Measurements from ENCODE around the gene DNAL1. TPM values are rescaled to one million over a fixed set of nuclear protein-coding genes. Genes with fewer than 3 reads are reported as not detected.

The DNAL1 gene
- total and polyA plus RNA-seq, 10 donors = 2.2 to 15.4 (median 6.1) TPM

DNA sequence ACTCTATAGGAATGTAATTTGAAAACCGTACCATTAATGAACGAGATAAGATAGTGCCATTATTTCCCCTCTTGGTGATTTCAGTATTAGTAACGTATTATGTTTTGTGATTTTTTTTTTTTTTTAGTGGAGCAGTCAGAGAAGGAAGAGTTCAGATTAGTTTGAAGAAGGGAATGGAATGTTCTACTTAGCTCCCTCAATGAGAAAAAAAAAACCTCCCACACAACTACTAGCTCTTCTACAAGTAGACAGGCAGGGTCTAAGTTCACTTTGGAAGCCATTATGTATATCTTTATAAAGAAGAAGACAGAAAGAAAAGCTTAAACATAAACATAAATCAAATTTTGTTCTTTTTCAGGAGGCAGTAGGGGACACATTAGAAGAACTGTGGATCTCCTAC, 42.1 kb downstream of the DNAL1 start:
- 61 to 88% (median 87%) methylated on average over 3 of the region's 3 CpGs for WGBS, 5 donors
- Histone ChIP-seq H3K9me3 (no peaks in the 10 kb centered on the region), H3K27ac (peak overlapping the region in 5 of 8 donors; percentile 12 to 62 (median 51)), H3K4me1 (no peaks in the 10 kb centered on the region), H3K27me3 (replicated peaks in 1 of 7) (no peaks in the 10 kb centered on the region), H3K36me3 (peaks cover 0 to 41% (median 0%) of the 10 kb centered on the region in 6 donors), H3K4me3 (no peak overlapping the region)
- DNase-seq = no peak
- TF ChIP-seq POLR2AphosphoS5 (IDR thresholded peaks at IDR 0.05) = no peak
- intact Hi-C loops (cut with DNase I; ENCODE audit: low total_unique reads) = no loop called here

DNA sequence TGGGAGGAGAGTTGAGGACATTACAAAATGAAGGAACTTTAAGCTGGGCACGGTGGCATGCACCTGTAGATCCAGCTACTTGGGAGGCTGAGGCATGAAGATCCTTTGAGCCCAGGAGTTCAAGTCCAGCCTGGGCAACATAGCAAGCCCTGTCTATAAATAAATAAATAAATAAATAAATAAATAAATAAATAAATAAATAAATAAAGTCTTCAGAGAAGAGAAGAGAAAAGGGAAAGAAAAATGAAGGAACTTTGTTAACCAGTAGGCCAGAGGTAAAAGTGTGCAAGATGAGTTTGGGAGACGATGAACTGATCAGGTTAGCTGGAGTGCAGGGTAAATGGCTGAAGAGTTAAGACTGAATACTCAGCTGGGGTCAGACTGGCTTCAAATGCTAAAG, 49.3 kb downstream of the DNAL1 start:
- H3K4me3 ChIP-seq = no peak overlapping the region
- WGBS, 5 donors = 94 to 100% (median 97%) methylated on average over 2 of the region's 2 CpGs
- H3K9me3 ChIP-seq = no peaks in the 10 kb centered on the region
- no peak overlapping the region for H3K27ac ChIP-seq
- H3K27me3 ChIP-seq (replicated peaks in 1 of 7) = no peaks in the 10 kb centered on the region
- no peaks in the 10 kb centered on the region for H3K4me1 ChIP-seq
- H3K36me3 ChIP-seq = peaks cover 0 to 49% (median 0%) of the 10 kb centered on the region in 6 donors
- DNase-seq = no peak
- intact Hi-C loops (cut with DNase I; ENCODE audit: low total_unique reads) = no loop called here
- TF ChIP-seq, protein P1, sequence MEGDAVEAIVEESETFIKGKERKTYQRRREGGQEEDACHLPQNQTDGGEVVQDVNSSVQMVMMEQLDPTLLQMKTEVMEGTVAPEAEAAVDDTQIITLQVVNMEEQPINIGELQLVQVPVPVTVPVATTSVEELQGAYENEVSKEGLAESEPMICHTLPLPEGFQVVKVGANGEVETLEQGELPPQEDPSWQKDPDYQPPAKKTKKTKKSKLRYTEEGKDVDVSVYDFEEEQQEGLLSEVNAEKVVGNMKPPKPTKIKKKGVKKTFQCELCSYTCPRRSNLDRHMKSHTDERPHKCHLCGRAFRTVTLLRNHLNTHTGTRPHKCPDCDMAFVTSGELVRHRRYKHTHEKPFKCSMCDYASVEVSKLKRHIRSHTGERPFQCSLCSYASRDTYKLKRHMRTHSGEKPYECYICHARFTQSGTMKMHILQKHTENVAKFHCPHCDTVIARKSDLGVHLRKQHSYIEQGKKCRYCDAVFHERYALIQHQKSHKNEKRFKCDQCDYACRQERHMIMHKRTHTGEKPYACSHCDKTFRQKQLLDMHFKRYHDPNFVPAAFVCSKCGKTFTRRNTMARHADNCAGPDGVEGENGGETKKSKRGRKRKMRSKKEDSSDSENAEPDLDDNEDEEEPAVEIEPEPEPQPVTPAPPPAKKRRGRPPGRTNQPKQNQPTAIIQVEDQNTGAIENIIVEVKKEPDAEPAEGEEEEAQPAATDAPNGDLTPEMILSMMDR (IDR thresholded peaks at IDR 0.05 in 8 of 11, conservative IDR thresholded peaks at IDR 0.05 in 3 of 11) = no peak
- TF ChIP-seq POLR2A (IDR thresholded peaks at IDR 0.05) (no peak), POLR2AphosphoS5 (IDR thresholded peaks at IDR 0.05) (no peak)

DNA sequence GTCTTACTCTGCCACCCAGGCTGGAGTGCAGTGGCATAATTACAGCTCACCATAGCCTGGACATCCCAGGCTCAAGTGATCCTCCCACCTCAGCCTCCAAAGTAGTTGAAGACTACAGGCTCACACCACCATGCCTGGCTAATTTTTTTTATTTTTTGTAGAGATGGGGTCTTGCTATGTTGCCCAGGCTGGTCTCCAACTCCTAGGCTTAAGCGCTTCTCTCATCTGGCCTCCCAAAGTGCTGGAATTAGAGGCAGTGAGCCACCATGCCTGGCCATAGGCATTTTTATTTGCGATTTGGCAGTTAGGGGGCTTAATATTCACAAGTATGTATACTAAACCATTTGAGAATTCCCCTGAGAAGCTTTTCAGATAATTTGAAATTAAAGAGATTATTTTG, 50.3 kb downstream of the DNAL1 start:
- peaks cover 0 to 39% (median 0%) of the 10 kb centered on the region in 6 donors for H3K36me3 ChIP-seq
- H3K27me3 ChIP-seq (replicated peaks in 1 of 7) = no peaks in the 10 kb centered on the region
- intact Hi-C loops (cut with DNase I; ENCODE audit: low total_unique reads) = no loop called here
- H3K4me3 ChIP-seq = no peak overlapping the region
- TF ChIP-seq POLR2A (IDR thresholded peaks at IDR 0.05) = no peak
- TF ChIP-seq, protein P1 (IDR thresholded peaks at IDR 0.05 in 8 of 11, conservative IDR thresholded peaks at IDR 0.05 in 3 of 11) = no peak
- TF ChIP-seq POLR2AphosphoS5 (IDR thresholded peaks at IDR 0.05) = no peak
- H3K9me3 ChIP-seq = no peaks in the 10 kb centered on the region
- 76 to 97% (median 97%) methylated on average over 2 of the region's 2 CpGs for WGBS, 5 donors
- H3K27ac ChIP-seq = no peak overlapping the region
- H3K4me1 ChIP-seq = no peaks in the 10 kb centered on the region
- DNase-seq = no peak

DNA sequence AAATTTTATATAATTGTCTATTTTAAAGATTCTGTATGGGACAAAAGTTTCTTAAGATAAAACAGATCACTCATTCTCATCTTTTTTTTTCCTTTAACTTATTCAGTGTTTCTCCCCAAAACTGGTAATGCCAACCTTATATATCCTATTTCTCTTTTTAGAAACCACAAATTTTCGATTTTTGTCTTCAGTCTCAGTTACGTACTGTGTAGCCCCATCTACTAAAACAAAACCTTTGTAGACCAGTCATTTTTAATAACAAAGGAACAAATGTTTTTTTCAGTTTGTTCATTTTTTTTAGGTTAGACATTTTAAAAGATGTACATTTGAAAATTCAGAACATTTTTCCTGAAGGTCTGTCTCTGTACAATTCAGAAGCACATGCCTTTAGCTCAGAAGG, 51.2 kb downstream of the DNAL1 start:
- Histone ChIP-seq H3K4me1 (no peaks in the 10 kb centered on the region), H3K9me3 (no peaks in the 10 kb centered on the region), H3K4me3 (no peak overlapping the region), H3K27ac (no peak overlapping the region), H3K36me3 (peaks cover 0 to 30% (median 0%) of the 10 kb centered on the region in 6 donors), H3K27me3 (replicated peaks in 1 of 7) (no peaks in the 10 kb centered on the region)
- intact Hi-C loops (cut with DNase I; ENCODE audit: low total_unique reads) = no loop called here
- no peak for DNase-seq
- WGBS, 5 donors = 63 to 74% (median 72%) methylated on average over 2 of the region's 2 CpGs
- no peak for TF ChIP-seq POLR2AphosphoS5 (IDR thresholded peaks at IDR 0.05)
- TF ChIP-seq, protein P1 (IDR thresholded peaks at IDR 0.05 in 8 of 11, conservative IDR thresholded peaks at IDR 0.05 in 3 of 11) = no peak
- no peak for TF ChIP-seq POLR2A (IDR thresholded peaks at IDR 0.05)
